Esophagus muscularis mucosa (tissue), 4 donors: ENCODE measurements around the gene GNG11. TPM values are rescaled to one million over a fixed set of nuclear protein-coding genes. Genes with fewer than 3 reads are reported as not detected.

Experiments
- DNase-seq: peaks from one replicate; pipeline ENCODE4 v3.0.0-alpha.2; 2017; ENCODE audit errors: extremely low spot score
- H3K27ac ChIP-seq, 4 donors: fragments of 200-600 bp; sonication (generic); replicated peaks in 1 of 4; 1 replicate in 3 of 4; 2 replicates in 1 of 4; pipeline ENCODE4 v1.5.1; 2016 to 2019; ENCODE audit warnings: mild to moderate bottlenecking in 1 of 4
- H3K27me3 ChIP-seq, 4 donors: fragments of 200-600 bp; sonication (generic); one replicate each; pipeline versions ENCODE4 v1.5.1 to v1.6.0; 2016 to 2019
- H3K36me3 ChIP-seq, 4 donors: fragments of 200-600 bp; sonication (generic); one replicate each; pipeline ENCODE4 v1.5.1; 2016 to 2019
- H3K4me1 ChIP-seq, 4 donors: fragments of 200-600 bp; sonication (generic); one replicate each; pipeline ENCODE4 v1.5.1; 2016 to 2019
- H3K4me3 ChIP-seq, 4 donors: fragments of 200-600 bp; sonication (generic); 1 replicate in 2 of 4; 2 replicates in 2 of 4; pipeline ENCODE4 v1.5.1; 2016 to 2019; ENCODE audit warnings: mild to moderate bottlenecking in 4 of 4, moderate library complexity in 1 of 4
- H3K9me3 ChIP-seq, 4 donors: fragments of 200-600 bp; sonication (generic); 1 replicate in 3 of 4; 2 replicates in 1 of 4; pipeline ENCODE4 v1.5.1; 2016 to 2019
- CTCF ChIP-seq, 3 experiments: fragments of 200-600 bp in 2 of 3; fragments of 450-650 bp in 1 of 3; sonication (generic) in 2 of 3; IDR thresholded peaks; one replicate each; pipeline ENCODE4 v1.5.1; 2017 to 2019; ENCODE audit warnings: antibody characterized with exemption in 3 of 3, mild to moderate bottlenecking in 2 of 3, moderate library complexity in 1 of 3
- EP300 ChIP-seq: sonication (generic); formaldehyde crosslinking; IDR thresholded peaks from one replicate; pipeline ENCODE4 v1.6.1; 2017; ENCODE audit warnings: antibody characterized with exemption
- POLR2A ChIP-seq: fragments of 450-650 bp; IDR thresholded peaks from one replicate; pipeline ENCODE4 v1.6.1; 2017; ENCODE audit warnings: antibody characterized with exemption, moderate library complexity, mild to moderate bottlenecking, low read depth
- POLR2AphosphoS5 ChIP-seq, 2 donors: sonication (generic); formaldehyde crosslinking; IDR thresholded peaks; one replicate each; pipeline ENCODE4 v1.6.1; 2017; ENCODE audit warnings: antibody characterized with exemption in 2 of 2
- WGBS: methylation state at CpG from one replicate; pipeline ENCODE4 v1.1.5; 2018; 5-methylcytosine and 5-hydroxymethylcytosine counted together
- intact Hi-C: fragments of 100-400 bp; cut with DNase I; formaldehyde crosslinking; loops from one replicate; pipeline ENCODE4 v1.15.1; 2023
- total RNA-seq, 4 donors: library from RNA; depleted of rRNA; stranded (reverse); fragments of >200 nt; gene quantifications; one replicate each; pipeline versions ENCODE4 v1.1.0 to v1.2.1, GENCODE V29; 2016

Gene GNG11
- total RNA-seq, 4 donors from 2014 or later = 19.9 to 26.0 (median 22.3) TPM

- TF ChIP-seq EP300 = no peak
- TF ChIP-seq POLR2A = no peak
- no peak for TF ChIP-seq POLR2AphosphoS5 (IDR thresholded peaks at IDR 0.05)
- TF ChIP-seq CTCF (IDR thresholded peaks at IDR 0.05) = no peak
- H3K27me3 ChIP-seq = no peaks in the 10 kb centered on the region
- peaks cover 0 to 7% (median 2%) of the 10 kb centered on the region in 4 donors for H3K9me3 ChIP-seq
- no peaks in the 10 kb centered on the region for H3K36me3 ChIP-seq
- H3K4me3 ChIP-seq = no peak overlapping the region
- H3K27ac ChIP-seq = no peak overlapping the region
- DNase-seq = no peak
- H3K4me1 ChIP-seq = no peaks in the 10 kb centered on the region
- intact Hi-C loops = no loop called here
These were observed 39.1 kb upstream of the GNG11 start for GRCh38 chr7:93882468-93882867.

GRCh38 chr7:93883078-93883916 is 38.2 kb upstream of the GNG11 start:
- no peak overlapping the region for H3K27ac ChIP-seq
- 85% methylated on average over 3 of the region's 3 CpGs for WGBS
- peaks cover 0 to 4% (median 2%) of the 10 kb centered on the region in 4 donors for H3K9me3 ChIP-seq
- no peak for TF ChIP-seq EP300
- TF ChIP-seq POLR2AphosphoS5 (IDR thresholded peaks at IDR 0.05) = no peak
- TF ChIP-seq CTCF (IDR thresholded peaks at IDR 0.05) = no peak
- TF ChIP-seq POLR2A = no peak
- H3K4me3 ChIP-seq = no peak overlapping the region
- no peaks in the 10 kb centered on the region for H3K27me3 ChIP-seq
- intact Hi-C loops = no loop called here
- DNase-seq = no peak
- H3K36me3 ChIP-seq = no peaks in the 10 kb centered on the region
- no peaks in the 10 kb centered on the region for H3K4me1 ChIP-seq

GRCh38 chr7:93883917-93884345 is 37.6 kb upstream of the GNG11 start:
- TF ChIP-seq POLR2AphosphoS5 (IDR thresholded peaks at IDR 0.05) (no peak), EP300 (no peak), CTCF (IDR thresholded peaks at IDR 0.05) (no peak), POLR2A (no peak)
- no peak for DNase-seq
- H3K27me3 ChIP-seq = peaks cover 0 to 2% (median 0%) of the 10 kb centered on the region in 4 donors
- no peaks in the 10 kb centered on the region for H3K4me1 ChIP-seq
- no peaks in the 10 kb centered on the region for H3K36me3 ChIP-seq
- intact Hi-C loops = no loop called here
- H3K27ac ChIP-seq = no peak overlapping the region
- peaks cover 0 to 4% (median 2%) of the 10 kb centered on the region in 4 donors for H3K9me3 ChIP-seq
- H3K4me3 ChIP-seq = no peak overlapping the region

GRCh38 chr7:93884541-93884940 is 37.0 kb upstream of the GNG11 start:
- Histone ChIP-seq H3K9me3 (peaks cover 0 to 4% (median under 1%) of the 10 kb centered on the region in 4 donors), H3K4me3 (no peak overlapping the region), H3K36me3 (no peaks in the 10 kb centered on the region), H3K4me1 (no peaks in the 10 kb centered on the region), H3K27ac (no peak overlapping the region), H3K27me3 (peaks cover 0 to 3% (median 0%) of the 10 kb centered on the region in 4 donors)
- WGBS = 73% methylated on average over 1 of the region's 1 CpG
- TF ChIP-seq CTCF (IDR thresholded peaks at IDR 0.05) (no peak), POLR2AphosphoS5 (IDR thresholded peaks at IDR 0.05) (no peak), EP300 (no peak), POLR2A (no peak)
- no peak for DNase-seq
- intact Hi-C loops = no loop called here
